Fibroblast of villous mesenchyme (primary cell): ENCODE measurements around the gene PLAC1. TPM values are rescaled to one million over a fixed set of nuclear protein-coding genes. Genes with fewer than 3 reads are reported as not detected.

ENCODE experiments used
- DNase-seq: peaks from one replicate; pipeline ENCODE4 v3.0.0-alpha.2; 2010; ENCODE audit warnings: low read depth
- H3K4me3 ChIP-seq: 2 replicates; pipeline ENCODE4 v1.5.1; 2011; ENCODE audit warnings: low read depth, mild to moderate bottlenecking, low read length
- total RNA-seq: library from RNA; depleted of rRNA; stranded (reverse); fragments of >200 nt; gene quantifications from 2 replicates; pipeline ENCODE4 v1.2.3, GENCODE V29; 2012
- TF ChIP-seq, protein P1 (sequence below): IDR thresholded peaks from 2 replicates; pipeline ENCODE4 v1.5.1; 2012; ENCODE audit warnings: low read depth, mild to moderate bottlenecking, low read length; ENCODE audit not compliant: insufficient read depth

PLAC1 gene
- total RNA-seq, 1 donor = 0.43 TPM

DNA sequence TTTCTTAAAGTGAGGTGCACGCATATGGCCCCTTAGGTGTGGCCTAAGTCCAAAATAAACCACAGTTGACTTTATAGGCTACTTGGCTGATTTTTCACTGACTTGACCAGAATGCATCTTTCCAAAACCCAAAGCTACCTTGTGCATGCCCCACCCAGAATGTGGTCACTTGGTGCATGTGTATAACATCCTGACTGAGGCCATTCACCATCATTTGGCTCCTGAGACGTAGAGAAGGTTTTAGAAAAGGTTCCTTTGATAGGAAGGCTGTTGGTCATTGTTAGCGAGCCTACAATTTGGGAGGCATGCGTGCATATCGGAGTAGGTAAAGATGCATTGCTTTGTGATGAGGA is 84.6 kb downstream of the PLAC1 start:
- no peak for DNase-seq
- TF ChIP-seq, protein P1, sequence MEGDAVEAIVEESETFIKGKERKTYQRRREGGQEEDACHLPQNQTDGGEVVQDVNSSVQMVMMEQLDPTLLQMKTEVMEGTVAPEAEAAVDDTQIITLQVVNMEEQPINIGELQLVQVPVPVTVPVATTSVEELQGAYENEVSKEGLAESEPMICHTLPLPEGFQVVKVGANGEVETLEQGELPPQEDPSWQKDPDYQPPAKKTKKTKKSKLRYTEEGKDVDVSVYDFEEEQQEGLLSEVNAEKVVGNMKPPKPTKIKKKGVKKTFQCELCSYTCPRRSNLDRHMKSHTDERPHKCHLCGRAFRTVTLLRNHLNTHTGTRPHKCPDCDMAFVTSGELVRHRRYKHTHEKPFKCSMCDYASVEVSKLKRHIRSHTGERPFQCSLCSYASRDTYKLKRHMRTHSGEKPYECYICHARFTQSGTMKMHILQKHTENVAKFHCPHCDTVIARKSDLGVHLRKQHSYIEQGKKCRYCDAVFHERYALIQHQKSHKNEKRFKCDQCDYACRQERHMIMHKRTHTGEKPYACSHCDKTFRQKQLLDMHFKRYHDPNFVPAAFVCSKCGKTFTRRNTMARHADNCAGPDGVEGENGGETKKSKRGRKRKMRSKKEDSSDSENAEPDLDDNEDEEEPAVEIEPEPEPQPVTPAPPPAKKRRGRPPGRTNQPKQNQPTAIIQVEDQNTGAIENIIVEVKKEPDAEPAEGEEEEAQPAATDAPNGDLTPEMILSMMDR = no peak
- no peak overlapping the region for H3K4me3 ChIP-seq

DNA sequence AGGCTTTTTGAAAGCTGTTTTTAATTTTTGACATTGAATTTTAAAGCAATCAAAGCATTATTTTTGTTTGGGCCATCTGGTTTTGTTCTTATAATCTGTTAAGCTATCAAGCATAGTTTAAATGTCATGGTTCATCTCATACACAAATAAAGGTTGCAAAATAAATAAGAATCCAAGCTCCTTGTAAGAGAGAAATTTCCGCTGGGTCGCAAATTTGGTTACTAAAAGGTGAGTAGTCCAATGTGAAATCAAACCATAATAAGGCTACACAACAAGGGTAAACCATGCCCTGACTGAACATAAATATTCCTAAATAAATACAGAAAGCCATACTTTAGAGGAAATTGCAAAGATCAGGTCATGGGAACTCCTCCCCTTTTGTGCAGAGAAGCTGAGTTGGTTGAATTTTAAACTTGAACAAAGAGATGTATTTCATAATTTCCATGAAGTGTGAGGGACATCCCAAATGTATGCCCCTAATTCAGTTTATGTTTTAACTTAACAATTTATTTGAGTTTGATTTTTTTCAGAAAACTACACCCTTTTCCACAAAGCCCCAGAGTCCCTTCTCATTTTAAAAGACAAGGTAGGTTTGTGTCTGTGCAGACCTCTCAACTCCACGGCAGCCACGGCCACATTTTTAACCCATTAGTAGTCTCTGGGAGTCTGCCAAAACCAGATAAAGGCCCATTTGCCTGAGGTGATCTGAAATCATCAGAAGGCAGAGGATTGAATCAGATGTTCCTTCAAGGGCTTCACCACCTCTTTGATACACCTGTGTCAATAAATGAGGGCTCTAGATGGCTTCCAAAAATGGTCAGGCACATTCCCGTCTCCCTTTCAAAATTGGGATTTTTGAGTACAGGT is 85.2 kb downstream of the PLAC1 start:
- peak; percentile 48 for DNase-seq
- no peak overlapping the region for H3K4me3 ChIP-seq
- TF ChIP-seq, protein P1 = no peak

DNA sequence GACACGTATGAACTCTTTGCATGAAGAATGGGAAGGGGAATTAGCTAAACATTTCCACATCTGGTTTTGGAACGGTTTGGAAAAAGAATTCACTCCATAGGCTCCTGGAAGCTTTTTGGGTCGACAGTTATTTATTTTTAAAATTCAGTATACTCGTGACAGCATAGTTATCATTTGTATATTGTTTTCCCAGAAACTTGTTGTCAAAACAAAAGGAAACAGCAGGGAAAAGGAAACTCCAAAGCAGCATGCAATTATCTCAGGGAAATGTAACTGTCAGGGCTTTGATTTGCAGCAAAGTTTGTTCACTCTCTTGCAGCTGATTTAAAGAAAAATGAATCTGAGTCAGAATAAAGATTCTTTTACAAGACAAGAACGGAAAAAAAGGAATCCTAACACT is 86.5 kb downstream of the PLAC1 start:
- TF ChIP-seq, protein P1 = no peak
- DNase-seq = peak; percentile 58
- H3K4me3 ChIP-seq = no peak overlapping the region

DNA sequence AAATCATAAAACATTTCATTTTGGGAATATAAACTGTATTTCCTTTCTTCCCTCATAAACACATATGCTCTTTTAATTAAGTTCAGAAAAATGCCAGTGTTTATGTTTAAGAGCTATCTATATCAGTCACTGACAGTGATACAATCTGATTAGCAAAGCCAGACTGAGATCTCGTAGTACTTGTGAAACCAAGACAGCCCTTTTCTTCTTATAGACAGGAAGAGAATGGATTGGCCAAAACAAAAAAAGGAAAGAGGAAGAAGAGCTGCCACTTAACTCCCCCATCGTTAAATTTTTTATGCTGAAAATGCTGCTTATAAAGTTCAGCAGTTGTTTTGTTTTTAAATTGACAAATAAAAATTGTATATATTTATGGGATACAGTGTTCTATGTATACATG is 87.4 kb downstream of the PLAC1 start:
- H3K4me3 ChIP-seq = no peak overlapping the region
- TF ChIP-seq, protein P1 = no peak
- DNase-seq = no peak

DNA sequence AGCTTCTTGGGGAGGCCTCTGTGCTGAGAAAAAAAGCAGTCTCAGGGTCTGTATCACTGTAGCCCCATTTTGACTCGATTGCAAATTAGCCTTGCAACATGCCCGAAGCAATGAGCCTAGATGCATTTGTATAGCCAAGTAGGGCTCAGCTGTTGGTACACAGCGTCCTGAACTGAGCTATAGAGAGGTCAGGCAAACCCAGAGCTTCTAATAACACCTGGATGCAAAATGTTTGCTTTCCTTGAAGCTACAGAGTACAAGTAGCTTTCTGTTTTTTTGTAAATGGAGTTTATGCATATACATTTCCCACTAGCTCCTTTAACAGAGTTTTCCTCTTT is 87.8 kb downstream of the PLAC1 start:
- TF ChIP-seq, protein P1 = no peak

DNA sequence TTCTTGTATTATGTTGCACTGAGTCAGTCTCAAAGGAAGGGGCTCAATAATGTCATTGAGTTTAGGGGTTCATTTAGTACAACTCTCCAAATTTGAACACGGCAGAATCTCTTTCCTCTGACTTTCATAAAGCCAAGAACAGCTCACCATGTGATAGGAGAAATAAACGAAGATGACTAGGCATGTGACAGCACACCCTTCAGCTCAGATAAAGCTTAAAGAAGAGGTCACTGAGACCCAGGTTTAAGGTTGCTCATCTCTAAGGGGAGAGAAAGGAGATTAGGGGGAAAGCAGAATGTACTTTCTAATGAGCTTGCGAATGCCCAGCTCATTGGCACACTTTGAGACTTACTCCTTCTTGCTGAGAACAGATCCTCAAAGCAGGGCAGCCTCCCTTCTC is 89.0 kb downstream of the PLAC1 start:
- DNase-seq = no peak
- H3K4me3 ChIP-seq = no peak overlapping the region
- TF ChIP-seq, protein P1 = no peak

More for the DNA sequence above, 87.8 kb downstream of the PLAC1 start:
- H3K4me3 ChIP-seq = no peak overlapping the region
- DNase-seq = no peak
